PC-9 (cell line): Measurements from ENCODE around the gene TESMIN. TPM values are rescaled to one million over a fixed set of nuclear protein-coding genes. Genes with fewer than 3 reads are reported as not detected.
A peak's percentile ranks its signal among the peaks of the same experiment; 100 is the strongest.

Experiments used
- BruUV-seq: library from RNA; stranded (reverse); fragments of 400-500 nt; replicated peaks from 2 replicates; lab custom pipeline; 2021; lab: Mats Ljungman, UMichigan
- CTCF ChIA-PET: fragments of 300-600 bp; sonication (Branson Sonifier 250); formaldehyde crosslinking; loops from one replicate; lab custom pipeline; 2022; ENCODE audit warnings: antibody characterized with exemption; lab: Charles Lee
- POLR2A ChIA-PET: fragments of 300-600 bp; sonication (Branson Sonifier 250); formaldehyde crosslinking; loops from one replicate; lab custom pipeline; 2022; ENCODE audit warnings: antibody characterized with exemption; ENCODE audit not compliant: unreplicated experiment; lab: Charles Lee
- DNase-seq, 2 experiments: peaks; one replicate each; pipeline versions ENCODE4 v3.0.0 to v3.0.0-alpha.2; 2015 to 2022; ENCODE audit warnings: mixed read lengths in 1 of 2
- H2AFZ ChIP-seq: fragments of 200-600 bp; sonication (generic); 2 replicates; pipeline ENCODE4 v1.8.1; 2017; ENCODE audit warnings: antibody characterized with exemption
- H3F3A ChIP-seq: fragments of 200-600 bp; sonication (generic); 2 replicates; pipeline ENCODE4 v1.8.1; 2017; ENCODE audit warnings: antibody characterized with exemption, mild to moderate bottlenecking, low read depth; ENCODE audit not compliant: insufficient read depth
- H3K27ac ChIP-seq: fragments of 200-600 bp; sonication (generic); 2 replicates; pipeline ENCODE4 v1.6.1; 2016; ENCODE audit warnings: mixed run types
- H3K27me3 ChIP-seq: fragments of 200-600 bp; sonication (generic); 2 replicates; pipeline ENCODE4 v1.6.1; 2016; ENCODE audit warnings: low read depth, mixed run types; ENCODE audit not compliant: insufficient read depth
- H3K36me3 ChIP-seq: fragments of 200-600 bp; sonication (generic); 2 replicates; pipeline ENCODE4 v1.6.1; 2016; ENCODE audit warnings: low read depth, mixed run types
- H3K4me1 ChIP-seq: fragments of 200-600 bp; sonication (generic); replicated peaks from 2 replicates; pipeline ENCODE4 v1.6.1; 2016; ENCODE audit warnings: mixed run types; ENCODE audit not compliant: insufficient read depth
- H3K4me2 ChIP-seq: fragments of 200-600 bp; sonication (generic); 2 replicates; pipeline ENCODE4 v1.6.1; 2017; ENCODE audit warnings: mixed run types
- H3K4me3 ChIP-seq: fragments of 200-600 bp; sonication (generic); 2 replicates; pipeline ENCODE4 v1.6.1; 2016; ENCODE audit warnings: mixed run types
- H3K79me2 ChIP-seq: fragments of 200-600 bp; sonication (generic); 2 replicates; pipeline ENCODE4 v1.6.1; 2017; ENCODE audit warnings: low read depth, mixed run types
- H3K9me2 ChIP-seq: fragments of 200-600 bp; sonication (generic); 2 replicates; pipeline ENCODE4 v1.8.1; 2017; ENCODE audit warnings: mild to moderate bottlenecking; ENCODE audit not compliant: insufficient read depth
- H3K9me3 ChIP-seq: fragments of 200-600 bp; sonication (generic); 2 replicates; pipeline ENCODE4 v1.8.1; 2016; ENCODE audit warnings: low read depth; ENCODE audit not compliant: insufficient read depth
- H4K20me1 ChIP-seq: fragments of 200-600 bp; sonication (generic); 2 replicates; pipeline ENCODE4 v1.8.1; 2017; ENCODE audit not compliant: insufficient read depth
- CTCF ChIP-seq: fragments of 200-600 bp; sonication (generic); conservative IDR thresholded peaks from 2 replicates; pipeline ENCODE4 v1.6.1; 2017; ENCODE audit warnings: mixed run types, antibody characterized with exemption, mild to moderate bottlenecking, moderate library complexity
- EZH2 ChIP-seq: fragments of 200-600 bp; sonication (generic); IDR thresholded peaks from 2 replicates; pipeline ENCODE4 v1.8.0; 2017; ENCODE audit warnings: antibody characterized with exemption, low read depth
- intact Hi-C: fragments of 100-400 bp; cut with micrococcal nuclease; formaldehyde crosslinking; loops from one replicate; pipeline ENCODE4 v1.10.0; 2022; ENCODE audit not compliant: unreplicated experiment
- total RNA-seq: library from RNA; stranded (reverse); gene quantifications from 2 replicates; pipeline ENCODE4 v1.2.3, GENCODE V29; 2021

TESMIN gene
- total RNA-seq, 1 experiment from 2014 or later, result 23.9 TPM

GRCh38 chr11:68684385-68685356 lies 66.6 kb downstream of the TESMIN start, which contains the start of gene GAL:
TSS of gene GAL (plus strand) at chr11:68684544. CDS start at chr11:68684924, 380 bp downstream.
- CTCF ChIA-PET, result interaction anchor here (0.6 kb wide), 1 partner anchor 591 kb away, joined by 9 read pairs; no protein-coding TSS in a partner anchor
- intact Hi-C loops, result no loop called here
- TSS peak; percentile 40 for BruUV-seq
- peak within 1 kb of the TSS; percentile 94 for H3K4me2 ChIP-seq
- H2AFZ ChIP-seq, result peak within 1 kb of the TSS; percentile 86
- no peaks in the 10 kb centered on the region; the same call in 1 of the 2 replicates for H3F3A ChIP-seq
- peak within 1 kb of the TSS; percentile 72 for H3K4me3 ChIP-seq
- peaks cover 8% of the 10 kb centered on the region; the same call in 1 of the 2 replicates for H3K4me1 ChIP-seq
- TF ChIP-seq CTCF (no peak), EZH2 (no peak; the same call in 1 of the 2 replicates)
- peaks cover 28% of the 10 kb centered on the region for H3K27me3 ChIP-seq
- no peaks in the 10 kb centered on the region for H3K79me2 ChIP-seq
- H3K27ac ChIP-seq, result no peak within 1 kb of the TSS
- POLR2A ChIA-PET, result interaction anchor here (0.7 kb wide), 1 partner anchor 1041 kb away, joined by 3 read pairs; no protein-coding TSS in a partner anchor
- peak in 1 of 2 experiments; percentile 24 for DNase-seq
- no peaks in the 10 kb centered on the region for H4K20me1 ChIP-seq
- H3K9me3 ChIP-seq, result no peaks in the 10 kb centered on the region
- no peaks in the 10 kb centered on the region for H3K9me2 ChIP-seq
- H3K36me3 ChIP-seq, result no peaks in the 10 kb centered on the region

- POLR2A ChIA-PET, result interaction anchor here (0.7 kb wide), 1 partner anchor 1042 kb away, joined by 3 read pairs; no protein-coding TSS in a partner anchor
These were observed 67.6 kb downstream of the TESMIN start for GRCh38 chr11:68683536-68684384.

More at GRCh38 chr11:68683536-68684384, 67.6 kb downstream of the TESMIN start:
- no peak for TF ChIP-seq CTCF
- no peak for TF ChIP-seq EZH2
- no peak for DNase-seq
- peak overlapping the region; percentile 72; the same call in 1 of the 2 replicates for H3K4me3 ChIP-seq
- peak overlapping the region; percentile 94 for H3K4me2 ChIP-seq
- intact Hi-C loops, result no loop called here
- BruUV-seq, result no TSS peak
- H3K36me3 ChIP-seq, result no peaks in the 10 kb centered on the region
- H3F3A ChIP-seq, result no peaks in the 10 kb centered on the region; the same call in 1 of the 2 replicates
- peaks cover 8% of the 10 kb centered on the region; the same call in 1 of the 2 replicates for H3K4me1 ChIP-seq
- H3K27ac ChIP-seq, result no peak overlapping the region
- CTCF ChIA-PET, result interaction anchor here (0.6 kb wide), 1 partner anchor 592 kb away, joined by 9 read pairs; no protein-coding TSS in a partner anchor
- H3K79me2 ChIP-seq, result no peaks in the 10 kb centered on the region
- H3K27me3 ChIP-seq, result peaks cover 28% of the 10 kb centered on the region
- H3K9me2 ChIP-seq, result no peaks in the 10 kb centered on the region
- H3K9me3 ChIP-seq, result no peaks in the 10 kb centered on the region
- no peaks in the 10 kb centered on the region for H4K20me1 ChIP-seq
- peak overlapping the region; percentile 86; the same call in 1 of the 2 replicates for H2AFZ ChIP-seq
